A673 (cell line): Measurements from ENCODE around the gene KLRF2.

Experiments
- EZH2 ChIP-seq: fragments of 200-600 bp; sonication (generic); IDR thresholded peaks from 2 replicates; pipeline ENCODE4 v1.6.1; 2017; ENCODE audit warnings: borderline replicate concordance, low read depth, mild to moderate bottlenecking, mixed read lengths, antibody characterized with exemption, low read length; ENCODE audit not compliant: poor library complexity, severe bottlenecking
- TF ChIP-seq, protein P1 (sequence below): fragments of 300-800, 200-600 bp; sonication (generic); conservative IDR thresholded peaks from 2 replicates; pipeline ENCODE4 v1.5.1; 2017; ENCODE audit warnings: low read depth, mild to moderate bottlenecking, antibody characterized with exemption, low read length, moderate library complexity, mixed read lengths

DNA sequence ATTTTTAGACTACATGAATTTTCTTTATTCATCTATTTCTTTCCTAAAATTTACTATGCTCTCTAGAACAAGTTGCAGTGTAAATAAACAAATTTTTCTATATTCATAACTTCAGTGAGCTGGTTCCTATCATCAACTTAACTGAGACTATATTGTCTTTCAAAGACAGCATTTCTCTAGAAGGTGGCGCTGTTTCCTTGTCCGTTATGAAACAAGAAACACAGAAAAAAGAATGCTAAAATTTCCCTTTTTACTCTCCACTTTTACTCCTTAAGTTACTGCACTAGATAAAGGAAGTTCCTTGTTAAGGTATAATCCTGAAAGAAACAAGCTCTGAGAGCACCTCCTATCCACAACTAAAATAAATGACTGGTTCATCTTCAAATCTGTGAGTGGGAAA lies 59.1 kb downstream of the KLRF2 start:
- TF ChIP-seq, protein P1, sequence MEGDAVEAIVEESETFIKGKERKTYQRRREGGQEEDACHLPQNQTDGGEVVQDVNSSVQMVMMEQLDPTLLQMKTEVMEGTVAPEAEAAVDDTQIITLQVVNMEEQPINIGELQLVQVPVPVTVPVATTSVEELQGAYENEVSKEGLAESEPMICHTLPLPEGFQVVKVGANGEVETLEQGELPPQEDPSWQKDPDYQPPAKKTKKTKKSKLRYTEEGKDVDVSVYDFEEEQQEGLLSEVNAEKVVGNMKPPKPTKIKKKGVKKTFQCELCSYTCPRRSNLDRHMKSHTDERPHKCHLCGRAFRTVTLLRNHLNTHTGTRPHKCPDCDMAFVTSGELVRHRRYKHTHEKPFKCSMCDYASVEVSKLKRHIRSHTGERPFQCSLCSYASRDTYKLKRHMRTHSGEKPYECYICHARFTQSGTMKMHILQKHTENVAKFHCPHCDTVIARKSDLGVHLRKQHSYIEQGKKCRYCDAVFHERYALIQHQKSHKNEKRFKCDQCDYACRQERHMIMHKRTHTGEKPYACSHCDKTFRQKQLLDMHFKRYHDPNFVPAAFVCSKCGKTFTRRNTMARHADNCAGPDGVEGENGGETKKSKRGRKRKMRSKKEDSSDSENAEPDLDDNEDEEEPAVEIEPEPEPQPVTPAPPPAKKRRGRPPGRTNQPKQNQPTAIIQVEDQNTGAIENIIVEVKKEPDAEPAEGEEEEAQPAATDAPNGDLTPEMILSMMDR = peak; percentile 60
- no peak for TF ChIP-seq EZH2
